Activated effector memory CD4-positive, alpha-beta T cell treated with anti-CD3 and anti-CD28 coated beads, Interleukin-2, amount 50 U/mL, for 16 hours (primary cell): ENCODE data around the gene IGSF9.

Experiments used
- DNase-seq: peaks from one replicate; pipeline ENCODE4 v3.0.0-alpha.2; 2020

The IGSF9 gene

GRCh38 chr1:159895286-159895685, 50.1 kb downstream of the IGSF9 start:
- DNase-seq: no peak

DNA sequence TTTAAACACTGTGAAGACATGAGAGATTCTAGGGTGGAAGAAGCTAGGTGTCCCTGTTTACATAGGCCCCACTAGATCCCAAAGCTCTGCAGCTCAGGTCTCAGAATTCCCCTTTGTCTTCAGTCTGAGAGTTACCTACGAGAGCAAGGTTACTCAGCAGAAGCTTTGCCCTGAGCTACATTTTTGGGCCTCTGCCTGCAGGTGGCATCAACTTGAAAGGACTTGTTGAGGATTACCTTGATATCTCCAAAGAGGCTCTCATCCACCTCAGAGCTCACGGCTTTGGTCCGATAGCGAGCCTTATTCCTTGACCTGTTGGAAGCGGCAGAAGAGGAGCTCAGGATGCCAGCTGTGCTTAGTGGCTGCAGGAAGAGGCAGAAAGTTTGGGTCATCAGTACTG, 52.5 kb downstream of the IGSF9 start:
- DNase-seq: no peak

DNA sequence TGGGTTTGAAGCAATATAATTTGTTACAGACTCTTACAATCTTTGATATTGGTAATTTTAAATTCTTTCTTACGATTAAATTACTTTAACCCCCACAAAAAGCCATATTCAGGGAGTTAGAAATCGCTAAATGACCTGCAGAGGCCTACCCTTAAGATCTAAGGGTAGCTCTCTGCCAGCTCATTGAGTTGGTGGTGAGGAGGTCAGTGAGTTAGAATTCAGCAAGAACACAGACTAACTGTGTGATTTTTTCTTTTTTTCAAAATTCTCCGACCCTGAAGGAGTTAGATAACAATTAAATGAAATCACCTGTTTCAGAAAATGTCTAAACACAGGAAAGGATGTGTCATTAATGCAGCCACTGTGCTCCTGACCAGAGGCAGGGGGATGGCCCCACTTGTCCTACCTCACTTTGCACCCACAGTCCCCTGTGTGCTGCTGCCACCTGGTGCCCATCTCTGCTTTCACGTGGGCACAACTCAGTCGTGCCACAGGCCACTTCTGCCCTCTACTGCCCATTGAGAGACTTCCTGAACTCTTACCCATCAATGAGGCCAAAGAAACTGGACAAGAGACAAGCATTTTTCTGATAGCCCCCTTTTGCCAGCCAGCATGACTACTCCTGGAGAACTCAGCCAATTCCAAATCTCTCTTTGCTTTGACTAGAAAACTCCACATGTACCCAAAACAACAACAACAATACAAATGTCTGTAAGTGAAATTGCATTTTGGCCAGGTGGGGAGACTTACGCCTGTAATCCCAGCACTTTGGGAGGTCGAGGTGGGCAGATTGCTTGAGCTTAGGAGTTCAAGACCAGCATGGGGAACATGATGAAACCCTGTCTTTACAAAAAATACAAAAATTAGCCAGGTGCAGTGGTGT, 53.9 kb downstream of the IGSF9 start:
- DNase-seq: peak; percentile 90

GRCh38 chr1:159890390-159890789, 55.0 kb downstream of the IGSF9 start:
- no peak for DNase-seq

GRCh38 chr1:159889821-159890252, 55.6 kb downstream of the IGSF9 start:
- no peak for DNase-seq

DNA sequence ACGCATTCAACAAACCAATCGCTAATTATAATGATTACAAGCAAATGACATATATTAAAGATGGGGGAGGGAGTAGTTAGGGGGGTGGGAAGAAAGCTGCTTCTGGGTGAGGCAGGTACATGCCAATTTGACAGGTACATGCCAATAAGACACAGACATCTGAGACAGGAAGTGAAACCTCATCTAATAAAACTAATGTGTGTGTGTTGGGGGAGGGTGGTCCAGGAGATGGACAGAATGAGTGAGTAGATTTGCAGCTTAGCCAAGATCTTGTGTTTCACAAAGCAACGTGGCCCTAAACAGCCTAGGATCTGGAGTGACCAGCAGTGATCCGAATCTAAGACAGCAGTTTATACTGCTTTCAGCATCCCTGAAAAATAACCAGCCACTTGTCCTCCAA, 56.2 kb downstream of the IGSF9 start:
- no peak for DNase-seq

GRCh38 chr1:159884296-159884695, 61.1 kb downstream of the IGSF9 start:
- no peak for DNase-seq

DNA sequence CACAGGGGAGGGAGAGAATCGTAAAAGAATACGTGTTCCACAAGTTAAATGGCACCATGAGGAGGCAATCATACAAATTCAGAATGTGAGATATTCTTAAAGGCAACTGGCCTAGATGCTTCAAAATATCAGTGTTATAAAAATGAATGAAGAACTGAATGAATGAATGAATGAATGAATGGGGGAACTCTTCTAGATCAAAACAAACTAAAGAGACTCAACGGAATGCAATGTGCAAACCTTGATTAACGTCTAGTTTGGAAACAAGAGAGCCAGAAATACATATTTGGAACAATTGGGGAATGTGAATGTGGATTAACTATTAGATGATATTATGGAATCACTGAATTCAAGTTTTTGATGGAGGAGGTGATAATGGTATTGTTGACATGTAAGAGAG, 62.3 kb downstream of the IGSF9 start:
- no peak for DNase-seq

- DNase-seq: no peak
Measured at GRCh38 chr1:159882527-159882862, 62.9 kb downstream of the IGSF9 start.

- peak; percentile 80 for DNase-seq
Measured at GRCh38 chr1:159881622-159882526, 63.5 kb downstream of the IGSF9 start.

DNA sequence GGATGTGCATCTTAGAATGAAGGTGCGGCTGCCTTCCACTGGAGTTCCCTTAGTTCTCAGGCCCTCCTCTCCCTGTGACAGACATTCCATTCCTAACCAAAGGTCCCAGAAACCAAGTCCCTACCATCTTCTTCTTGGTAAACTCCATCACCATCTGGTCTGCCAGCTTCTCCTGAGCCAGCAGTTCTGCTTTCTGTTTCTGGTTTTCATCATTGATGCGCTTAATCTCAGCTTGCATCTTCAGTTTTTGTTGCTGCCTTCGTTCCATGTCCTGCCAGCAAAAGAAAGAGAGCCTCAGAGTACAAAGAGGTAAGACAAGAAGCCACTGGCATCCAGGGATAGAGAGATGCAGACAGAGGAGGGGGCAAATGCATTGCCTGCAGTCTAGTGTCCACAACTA, 65.0 kb downstream of the IGSF9 start:
- no peak for DNase-seq

DNA sequence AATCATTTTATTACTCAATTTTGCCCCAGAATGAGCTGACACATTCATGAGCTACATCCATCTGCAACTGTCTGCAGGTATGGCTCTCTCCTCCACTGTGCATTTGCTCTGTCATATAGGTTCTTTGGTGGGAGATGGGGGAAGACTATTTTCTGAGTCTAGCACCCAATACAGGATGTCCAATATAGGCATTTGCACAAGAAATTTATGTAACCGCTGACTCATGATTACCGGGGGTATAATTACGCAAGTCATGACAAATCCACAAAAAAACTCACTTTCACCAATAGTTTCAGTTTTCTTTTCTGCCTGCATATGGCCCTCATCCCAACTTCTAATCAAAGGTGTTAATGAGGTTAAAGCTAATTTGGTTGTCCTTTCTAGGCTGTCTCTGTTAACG, 65.4 kb downstream of the IGSF9 start:
- no peak for DNase-seq

GRCh38 chr1:159879136-159879535, 66.3 kb downstream of the IGSF9 start:
- DNase-seq: no peak

GRCh38 chr1:159877695-159878444, 67.5 kb downstream of the IGSF9 start:
- DNase-seq: no peak
